GM19023 (cell line): Measurements from ENCODE around the gene DDX60.
"Not testable (repeated sequence)": the region's sequence is repeated elsewhere in the genome, so short reads cannot be mapped to it uniquely, and the experiment has no call there.

ENCODE experiments used
- ATAC-seq: cut with Tn5 transposase; IDR thresholded peaks from one replicate; pipeline ENCODE4 v1.9.1; 2021; ENCODE audit warnings: mild to moderate bottlenecking, moderate library complexity; ENCODE audit not compliant: unreplicated experiment

Gene DDX60

GRCh38 chr4:168293386-168293975 lies 25.1 kb downstream of the DDX60 start:
- no peak for ATAC-seq

DNA sequence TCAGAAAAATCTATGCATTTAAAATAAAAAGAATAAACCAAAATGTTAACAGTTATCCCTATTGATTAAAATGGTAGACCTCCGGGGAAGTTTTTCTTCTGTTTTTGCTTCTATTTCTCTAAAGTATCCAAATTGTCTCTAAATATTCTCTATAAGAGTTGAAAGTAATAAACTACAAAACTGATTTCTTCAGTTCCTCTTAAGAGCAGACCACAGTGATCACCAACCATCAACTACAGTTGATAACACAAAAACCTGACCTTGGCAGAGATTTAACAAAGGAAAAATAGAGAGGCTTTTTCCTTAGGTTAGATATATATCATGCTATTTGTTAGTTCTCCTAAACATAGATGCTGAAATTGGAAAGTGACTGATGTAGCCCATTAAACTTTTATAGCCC lies 27.3 kb downstream of the DDX60 start:
- ATAC-seq: no peak

DNA sequence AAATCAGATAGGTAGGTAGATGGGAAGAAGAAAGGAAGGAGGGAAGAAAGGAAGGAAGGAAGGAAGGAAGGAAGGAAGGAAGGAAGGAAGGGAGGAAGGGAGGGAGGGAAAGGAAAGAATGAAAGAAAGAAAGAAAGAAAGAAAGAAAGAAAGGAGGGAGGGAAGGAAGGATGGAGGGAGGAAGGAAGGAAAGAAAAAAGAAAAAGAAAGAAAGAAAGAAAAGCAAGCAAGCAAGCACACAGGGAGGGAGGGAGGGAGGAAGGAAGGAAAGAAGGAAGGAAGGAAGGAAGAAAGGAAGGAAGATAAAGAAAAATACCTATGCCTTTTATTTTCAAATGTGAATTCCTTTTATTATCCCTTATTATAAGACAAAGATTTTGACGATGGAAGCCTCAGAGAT lies 32.7 kb downstream of the DDX60 start:
- ATAC-seq: not testable (repeated sequence)

DNA sequence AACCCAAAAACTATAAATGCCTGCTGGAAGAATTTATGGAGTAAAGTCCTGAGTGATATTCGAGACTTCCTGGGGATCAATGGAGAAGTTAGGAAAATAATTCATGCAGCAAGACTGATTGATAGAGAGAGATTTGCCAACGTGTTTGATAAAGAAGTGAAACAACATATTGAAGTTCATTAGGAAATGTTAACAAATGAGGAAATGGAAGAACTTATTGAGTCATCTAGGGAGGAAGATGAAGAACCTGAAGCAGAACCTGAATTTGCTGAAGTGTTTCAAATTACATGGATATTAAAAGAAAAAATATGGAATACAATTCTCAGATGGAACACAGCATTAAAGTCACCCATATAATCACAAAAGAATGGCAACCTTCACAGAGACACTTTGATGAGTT lies 39.0 kb downstream of the DDX60 start:
- ATAC-seq: no peak

DNA sequence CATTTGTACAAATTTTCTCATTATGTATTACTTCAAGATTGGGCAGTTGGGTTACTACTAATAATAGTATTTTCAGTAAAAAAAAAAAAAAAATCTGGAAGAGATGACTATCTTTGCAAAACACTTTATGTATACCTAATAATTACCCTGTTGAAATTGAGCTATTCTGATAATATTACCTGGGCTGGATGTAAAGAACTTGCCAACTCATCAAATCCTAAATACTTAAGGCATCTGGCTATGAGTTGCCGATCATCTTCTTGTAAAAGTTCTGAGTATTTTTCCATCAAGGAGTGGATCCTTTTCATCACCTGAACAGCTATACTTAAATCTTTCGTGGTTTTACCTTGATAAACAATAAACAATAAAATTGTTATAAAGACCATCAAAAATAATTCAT lies 42.7 kb downstream of the DDX60 start:
- ATAC-seq: no peak

DNA sequence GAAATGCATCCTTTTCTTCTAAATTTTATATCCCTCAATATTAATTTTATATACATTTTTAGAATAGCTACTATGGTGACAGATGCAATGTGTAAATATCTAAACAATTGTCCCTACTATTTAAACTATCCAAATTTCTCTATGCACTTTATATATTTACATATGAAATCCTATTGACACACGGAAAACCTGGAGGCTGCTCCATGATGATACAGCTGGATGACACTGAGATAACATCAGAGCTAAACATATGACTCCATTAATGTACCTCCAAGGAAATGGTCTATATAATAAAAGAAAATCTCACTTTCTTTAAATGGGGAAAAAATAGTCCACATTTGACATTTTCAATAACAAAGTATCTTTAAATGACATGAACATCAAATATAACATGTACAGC lies 43.7 kb downstream of the DDX60 start:
- ATAC-seq: no peak

DNA sequence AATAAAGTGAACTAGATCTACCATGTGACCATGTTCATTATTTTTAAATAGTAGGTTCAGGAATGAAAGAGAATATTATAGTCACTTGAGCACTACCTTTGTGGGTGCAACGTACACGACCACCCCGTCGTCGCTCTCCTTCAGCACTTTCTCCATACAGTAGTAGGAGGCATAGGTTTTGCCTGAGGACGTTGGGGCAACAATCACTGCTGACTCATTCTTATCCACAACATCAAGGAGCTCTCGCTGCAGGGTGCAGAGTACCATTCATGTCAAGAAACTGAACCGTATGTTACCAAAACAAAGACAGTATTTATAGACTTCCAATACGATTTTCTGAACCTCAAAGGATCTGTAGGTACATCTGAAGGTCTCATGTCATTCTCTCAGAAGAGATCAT lies 44.7 kb downstream of the DDX60 start:
- ATAC-seq: no peak

DNA sequence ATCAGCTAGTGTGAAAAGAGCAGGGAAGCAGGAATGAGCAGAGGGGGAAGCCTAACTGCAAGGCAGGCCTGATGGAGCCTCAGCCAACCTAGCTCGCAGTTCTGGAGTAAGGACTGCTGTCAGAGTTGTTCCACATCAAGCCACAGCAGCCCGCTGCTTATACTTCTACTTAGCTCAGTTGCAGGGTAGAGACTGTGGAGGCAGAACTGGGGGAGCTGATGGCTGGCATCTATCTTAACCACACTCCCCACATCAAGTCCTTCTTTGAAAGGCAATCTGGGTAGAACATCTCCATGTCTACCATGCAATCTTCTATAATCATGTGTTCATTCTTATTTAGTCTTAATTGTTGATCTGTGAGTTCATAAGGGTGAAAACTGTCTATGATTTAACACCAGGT lies 46.1 kb downstream of the DDX60 start:
- no peak for ATAC-seq

DNA sequence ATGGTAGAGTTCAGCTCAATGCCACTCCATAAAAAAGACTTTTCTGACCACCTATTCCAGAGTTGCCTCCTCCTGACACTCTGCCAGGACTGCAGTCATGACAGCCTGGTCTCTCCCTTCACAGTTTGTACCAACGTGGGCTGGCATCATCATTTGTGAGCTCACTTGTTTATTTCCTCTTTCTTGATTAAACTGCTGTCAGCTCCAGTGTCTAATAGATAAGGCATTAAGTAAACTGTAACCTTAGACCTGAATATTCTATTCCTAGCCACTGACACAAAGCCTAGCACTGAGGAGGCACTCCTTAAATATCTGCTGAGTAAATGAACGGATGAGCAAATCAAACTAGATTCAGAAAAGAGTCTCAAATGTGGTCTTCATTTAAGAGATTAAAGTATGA lies 48.7 kb downstream of the DDX60 start:
- ATAC-seq: no peak

GRCh38 chr4:168265327-168265726 lies 53.2 kb downstream of the DDX60 start:
- no peak for ATAC-seq

DNA sequence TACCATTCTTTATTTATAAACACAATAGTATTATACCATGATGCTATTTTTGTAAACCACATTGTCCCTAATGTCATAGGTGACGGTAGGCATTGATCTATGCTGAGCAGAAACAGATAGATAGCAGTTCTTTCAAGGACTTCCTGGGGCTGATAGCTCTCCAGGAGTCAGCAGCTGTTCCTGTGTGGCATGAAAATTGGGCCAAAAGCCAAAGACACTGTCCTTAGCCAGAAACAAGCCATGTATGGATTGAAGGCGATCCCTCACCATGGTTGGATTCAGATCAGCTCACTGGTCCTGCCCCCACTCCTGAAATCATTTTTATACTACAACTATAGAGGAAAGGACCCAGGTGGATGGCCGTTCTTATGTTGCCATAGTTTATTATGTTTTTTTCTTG lies 53.6 kb downstream of the DDX60 start:
- ATAC-seq: no peak

GRCh38 chr4:168263039-168263438 lies 55.5 kb downstream of the DDX60 start:
- ATAC-seq: no peak

- no peak for ATAC-seq
Observed at GRCh38 chr4:168259096-168259495, 59.5 kb downstream of the DDX60 start.

DNA sequence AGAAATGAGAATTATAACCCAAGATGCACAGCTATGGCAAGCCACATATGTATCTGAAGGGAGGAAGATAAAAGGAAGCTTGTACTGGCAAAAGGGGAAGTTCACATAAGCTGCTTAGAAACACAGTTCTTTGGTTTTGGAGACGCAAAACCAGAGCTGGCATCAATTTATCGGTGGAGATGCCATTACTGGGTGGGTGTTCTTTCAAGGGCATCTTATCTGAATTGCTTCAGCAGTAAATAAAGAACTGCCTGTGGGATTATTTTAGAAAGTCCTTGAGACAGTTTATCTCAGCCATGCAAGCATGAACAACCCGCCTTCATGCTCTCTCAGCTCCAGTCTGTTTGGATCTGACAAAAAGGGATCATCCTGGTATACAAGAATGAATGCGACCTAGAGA lies 60.8 kb downstream of the DDX60 start:
- no peak for ATAC-seq

DNA sequence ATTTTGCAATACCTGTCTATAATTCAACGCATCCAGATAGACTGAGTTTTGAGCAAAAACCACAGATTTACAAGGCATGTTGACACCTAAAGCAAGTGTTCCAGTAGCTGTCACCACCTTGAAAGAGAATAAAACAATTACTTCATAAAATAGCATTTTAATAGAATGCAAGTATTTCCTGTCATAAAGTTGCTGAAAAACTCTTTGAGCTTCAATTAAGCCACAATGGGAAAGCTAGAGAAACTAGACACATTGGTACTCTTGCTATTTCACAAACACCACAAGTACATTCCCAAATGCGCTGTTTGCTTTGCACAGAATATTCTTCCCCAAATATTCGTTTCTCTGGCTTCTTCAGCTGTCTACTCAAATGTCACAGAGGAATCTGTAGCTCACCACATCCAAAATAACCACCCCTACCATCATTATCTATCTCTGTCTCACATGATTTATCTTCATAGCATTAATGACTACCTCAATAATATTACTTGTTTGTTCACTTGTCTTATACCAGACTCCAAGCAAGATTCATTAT lies 70.3 kb downstream of the DDX60 start:
- ATAC-seq: no peak

- no peak for ATAC-seq
Observed at GRCh38 chr4:168247603-168248002, 70.9 kb downstream of the DDX60 start.

DNA sequence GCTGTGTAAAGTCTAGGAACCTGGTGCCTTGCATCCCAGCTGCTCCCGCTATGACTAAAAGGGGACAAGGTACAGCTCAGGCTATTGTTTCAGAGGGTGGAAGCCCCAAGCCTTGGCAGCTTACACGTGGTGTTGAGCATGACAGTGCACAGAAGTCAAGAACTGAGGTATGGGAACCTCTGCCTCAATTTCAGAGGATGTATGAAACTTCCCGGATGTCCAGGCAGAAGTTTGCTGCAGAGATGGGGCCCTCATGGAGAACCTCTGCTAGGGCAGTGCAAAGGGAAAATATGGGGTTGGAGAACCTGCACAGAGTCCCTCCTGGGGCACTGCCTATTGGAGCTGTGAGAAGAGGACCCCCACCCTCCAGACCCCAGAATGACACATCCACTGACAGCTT lies 76.6 kb downstream of the DDX60 start:
- ATAC-seq: no peak

GRCh38 chr4:168240821-168241220 lies 77.7 kb downstream of the DDX60 start:
- ATAC-seq: no peak

GRCh38 chr4:168221301-168221700 lies 97.3 kb downstream of the DDX60 start:
- no peak for ATAC-seq

- ATAC-seq: no peak
Observed at GRCh38 chr4:168220893-168221292, 97.7 kb downstream of the DDX60 start.

GRCh38 chr4:168218645-168219044 lies 99.9 kb downstream of the DDX60 start:
- ATAC-seq: no peak

DNA sequence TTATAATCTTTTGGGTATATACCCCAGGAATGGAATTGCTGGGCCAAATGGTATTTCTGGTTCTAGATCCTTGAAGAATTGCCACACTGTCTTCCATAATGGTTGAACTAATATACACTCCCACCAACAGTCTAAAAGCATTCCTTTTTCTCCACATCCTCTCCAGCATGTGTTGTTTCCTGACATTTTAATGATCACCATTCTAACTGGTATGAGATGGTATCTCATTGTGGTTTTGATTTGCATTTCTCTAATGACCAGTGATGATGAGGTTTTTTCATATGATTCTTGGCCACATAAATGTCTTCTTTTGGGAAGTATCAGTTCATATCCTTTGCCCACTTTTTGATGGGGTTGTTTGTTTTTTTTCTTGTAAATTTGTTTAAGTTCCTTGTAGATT lies 105.0 kb downstream of the DDX60 start:
- ATAC-seq: not testable (repeated sequence)

DNA sequence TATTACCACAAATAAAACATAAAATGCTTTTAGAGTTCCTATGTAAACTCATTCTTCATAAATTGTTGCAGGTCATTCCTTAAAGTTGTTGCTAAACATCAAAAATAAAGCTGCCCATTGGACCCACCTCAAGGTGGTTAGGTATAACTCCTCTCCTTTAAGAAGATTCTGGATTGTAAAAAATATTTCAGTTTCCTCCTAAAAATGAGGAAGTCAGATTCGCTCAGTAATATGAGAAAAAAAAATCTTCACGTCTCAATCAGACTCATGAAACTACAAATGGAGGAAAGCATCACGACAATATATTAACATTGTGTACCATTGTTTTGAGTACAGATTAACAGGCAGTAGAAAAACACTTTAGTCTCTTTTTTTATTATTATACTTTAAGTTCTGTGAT lies 105.9 kb downstream of the DDX60 start:
- ATAC-seq: no peak
